Fibroblast of lung (primary cell): ENCODE measurements around the gene CLPTM1. TPM values are rescaled to one million over a fixed set of nuclear protein-coding genes. Genes with fewer than 3 reads are reported as not detected.
A peak's percentile ranks its signal among the peaks of the same experiment; 100 is the strongest.

Experiments
- DNase-seq, 2 donors: peaks; one replicate each; pipeline versions ENCODE4 v3.0.0 to v3.0.0-alpha.2; 2010; ENCODE audit warnings: low read depth in 2 of 2
- H2AFZ ChIP-seq: 2 replicates; pipeline ENCODE4 v1.5.1; 2012; ENCODE audit warnings: low read length, control low read depth, inconsistent platforms
- H3K27ac ChIP-seq: 2 replicates; pipeline ENCODE4 v1.5.1; 2011; ENCODE audit warnings: low read length, control low read depth; ENCODE audit not compliant: insufficient read depth
- H3K27me3 ChIP-seq: 2 replicates; pipeline ENCODE4 v1.5.1; 2011; ENCODE audit warnings: mild to moderate bottlenecking, low read length; ENCODE audit not compliant: control insufficient read depth, insufficient read depth
- H3K36me3 ChIP-seq: 2 replicates; pipeline ENCODE4 v1.5.1; 2011; ENCODE audit warnings: low read length; ENCODE audit not compliant: control insufficient read depth, insufficient read depth
- H3K4me1 ChIP-seq: 2 replicates; pipeline ENCODE4 v1.5.1; 2011; ENCODE audit warnings: low read length; ENCODE audit not compliant: control insufficient read depth, insufficient read depth; ENCODE audit errors: extremely low read depth
- H3K4me2 ChIP-seq: 2 replicates; pipeline ENCODE4 v1.5.1; 2011; ENCODE audit warnings: low read length, control low read depth; ENCODE audit not compliant: insufficient read depth; ENCODE audit errors: extremely low read depth
- H3K4me3 ChIP-seq, 4 experiments: fragments of 200-600 bp in 1 of 4; sonication (generic) in 1 of 4; replicated peaks in 1 of 4; 2 replicates each; pipeline ENCODE4 v1.5.1; 2011 to 2016; ENCODE audit warnings: low read length in 4 of 4, low read depth in 3 of 4, mild to moderate bottlenecking in 3 of 4, control low read depth in 2 of 4, inconsistent platforms in 1 of 4, mixed read lengths in 1 of 4; ENCODE audit not compliant: insufficient read depth in 1 of 4; ENCODE audit errors: control extremely low read depth in 1 of 4
- H3K79me2 ChIP-seq: 2 replicates; pipeline ENCODE4 v1.5.1; 2012; ENCODE audit warnings: mild to moderate bottlenecking, low read length, inconsistent platforms; ENCODE audit not compliant: control insufficient read depth, insufficient read depth
- H3K9ac ChIP-seq: 2 replicates; pipeline ENCODE4 v1.5.1; 2011; ENCODE audit warnings: mild to moderate bottlenecking, low read length, control low read depth; ENCODE audit not compliant: insufficient read depth
- H3K9me3 ChIP-seq: 2 replicates; pipeline ENCODE4 v1.5.1; 2012; ENCODE audit warnings: low read depth, low read length; ENCODE audit not compliant: control insufficient read depth, insufficient read depth
- H4K20me1 ChIP-seq: 2 replicates; pipeline ENCODE4 v1.5.1; 2011; ENCODE audit warnings: low read length; ENCODE audit not compliant: control insufficient read depth, insufficient read depth; ENCODE audit errors: extremely low read depth
- EZH2 ChIP-seq: IDR thresholded peaks from 2 replicates; pipeline ENCODE4 v1.5.1; 2012; ENCODE audit warnings: low read length, control low read depth, mild to moderate bottlenecking; ENCODE audit errors: missing control alignments
- polyA minus RNA-seq: library from RNA; depleted of rRNA, polyadenylated mRNA; stranded (reverse); fragments of >200 nt; gene quantifications from 2 replicates; pipeline ENCODE4 v1.2.3, GENCODE V29; 2011; ENCODE audit warnings: low replicate concordance
- polyA plus RNA-seq, 2 donors: library from polyadenylated mRNA; depleted of rRNA in 1 of 2; stranded (reverse) in 1 of 2; unstranded in 1 of 2; fragments of >200 nt; gene quantifications; 2 replicates each; pipeline ENCODE4 v1.2.1, GENCODE V29; 2011 to 2012; ENCODE audit warnings: missing spikeins in 1 of 2
- total RNA-seq: library from RNA; depleted of rRNA; stranded (reverse); fragments of >200 nt; gene quantifications from 2 replicates; pipeline ENCODE4 v1.2.1, GENCODE V29; 2014
- TF ChIP-seq, protein P1 (sequence below), 2 donors: IDR thresholded peaks in 1 of 2; conservative IDR thresholded peaks in 1 of 2; 1 replicate in 1 of 2; 2 replicates in 1 of 2; pipeline ENCODE4 v1.5.1; 2011 to 2012; ENCODE audit warnings: low read length in 2 of 2, control low read depth in 1 of 2, inconsistent platforms in 1 of 2, low read depth in 1 of 2, mild to moderate bottlenecking in 1 of 2

The CLPTM1 gene, protein sequence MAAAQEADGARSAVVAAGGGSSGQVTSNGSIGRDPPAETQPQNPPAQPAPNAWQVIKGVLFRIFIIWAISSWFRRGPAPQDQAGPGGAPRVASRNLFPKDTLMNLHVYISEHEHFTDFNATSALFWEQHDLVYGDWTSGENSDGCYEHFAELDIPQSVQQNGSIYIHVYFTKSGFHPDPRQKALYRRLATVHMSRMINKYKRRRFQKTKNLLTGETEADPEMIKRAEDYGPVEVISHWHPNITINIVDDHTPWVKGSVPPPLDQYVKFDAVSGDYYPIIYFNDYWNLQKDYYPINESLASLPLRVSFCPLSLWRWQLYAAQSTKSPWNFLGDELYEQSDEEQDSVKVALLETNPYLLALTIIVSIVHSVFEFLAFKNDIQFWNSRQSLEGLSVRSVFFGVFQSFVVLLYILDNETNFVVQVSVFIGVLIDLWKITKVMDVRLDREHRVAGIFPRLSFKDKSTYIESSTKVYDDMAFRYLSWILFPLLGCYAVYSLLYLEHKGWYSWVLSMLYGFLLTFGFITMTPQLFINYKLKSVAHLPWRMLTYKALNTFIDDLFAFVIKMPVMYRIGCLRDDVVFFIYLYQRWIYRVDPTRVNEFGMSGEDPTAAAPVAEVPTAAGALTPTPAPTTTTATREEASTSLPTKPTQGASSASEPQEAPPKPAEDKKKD
- 34.7 and 46.7 TPM in 2 replicates for total RNA-seq
- 54.4 and 86.0 TPM in 2 replicates for polyA plus RNA-seq
- 67.2 and 96.5 TPM in 2 replicates for polyA plus RNA-seq (2012)
- 249 and 294 TPM in 2 replicates for polyA minus RNA-seq

DNA sequence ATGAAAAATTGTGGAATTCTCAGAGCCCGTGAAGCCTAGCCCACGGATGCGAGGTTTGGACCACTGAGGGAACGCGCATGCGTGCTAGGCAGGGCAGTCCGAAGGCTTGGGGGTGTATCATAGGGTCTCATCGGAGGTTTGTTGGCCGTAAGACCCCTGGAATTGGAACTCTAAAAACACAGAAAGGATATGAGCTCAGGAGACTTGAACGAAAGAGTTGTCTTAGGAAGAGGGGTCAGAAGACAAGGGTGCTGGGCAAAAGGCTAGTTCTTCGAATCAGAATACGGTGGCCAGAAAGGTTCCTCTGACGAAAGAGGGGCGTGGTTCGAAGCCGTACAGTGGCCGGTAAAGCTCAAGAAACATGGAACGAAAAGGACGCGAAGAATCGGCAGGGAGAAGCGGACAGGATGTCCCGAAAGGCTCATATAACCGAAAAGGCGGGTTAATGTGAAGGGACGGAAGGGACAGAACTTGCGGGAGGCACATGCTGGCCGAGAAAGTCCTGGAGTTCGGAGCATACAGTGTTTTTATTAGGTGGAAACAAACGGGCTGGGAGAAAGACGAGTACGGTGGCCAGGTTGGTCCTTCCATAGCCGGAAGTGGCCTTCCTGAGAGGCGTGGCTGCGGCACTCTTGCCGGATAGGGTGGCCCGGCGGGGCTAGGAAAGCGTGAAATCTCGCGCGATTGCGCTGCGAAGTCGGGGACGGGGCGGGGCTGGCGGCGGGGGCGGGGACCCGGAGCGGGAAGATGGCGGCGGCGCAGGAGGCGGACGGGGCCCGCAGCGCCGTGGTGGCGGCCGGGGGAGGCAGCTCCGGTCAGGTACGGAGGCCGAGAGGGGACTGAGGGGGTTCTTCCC lies at the start of gene CLPTM1:
TSS of gene CLPTM1 (plus strand) at position 732 of the 856 bp plus-strand sequence. CDS start at position 748, 16 bp downstream.
- H3K36me3 ChIP-seq, result no peaks in the 10 kb centered on the region
- peak within 1 kb of the TSS; percentile 83 to 98 (median 96) for H3K4me3 ChIP-seq
- TF ChIP-seq, protein P1, sequence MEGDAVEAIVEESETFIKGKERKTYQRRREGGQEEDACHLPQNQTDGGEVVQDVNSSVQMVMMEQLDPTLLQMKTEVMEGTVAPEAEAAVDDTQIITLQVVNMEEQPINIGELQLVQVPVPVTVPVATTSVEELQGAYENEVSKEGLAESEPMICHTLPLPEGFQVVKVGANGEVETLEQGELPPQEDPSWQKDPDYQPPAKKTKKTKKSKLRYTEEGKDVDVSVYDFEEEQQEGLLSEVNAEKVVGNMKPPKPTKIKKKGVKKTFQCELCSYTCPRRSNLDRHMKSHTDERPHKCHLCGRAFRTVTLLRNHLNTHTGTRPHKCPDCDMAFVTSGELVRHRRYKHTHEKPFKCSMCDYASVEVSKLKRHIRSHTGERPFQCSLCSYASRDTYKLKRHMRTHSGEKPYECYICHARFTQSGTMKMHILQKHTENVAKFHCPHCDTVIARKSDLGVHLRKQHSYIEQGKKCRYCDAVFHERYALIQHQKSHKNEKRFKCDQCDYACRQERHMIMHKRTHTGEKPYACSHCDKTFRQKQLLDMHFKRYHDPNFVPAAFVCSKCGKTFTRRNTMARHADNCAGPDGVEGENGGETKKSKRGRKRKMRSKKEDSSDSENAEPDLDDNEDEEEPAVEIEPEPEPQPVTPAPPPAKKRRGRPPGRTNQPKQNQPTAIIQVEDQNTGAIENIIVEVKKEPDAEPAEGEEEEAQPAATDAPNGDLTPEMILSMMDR (conservative IDR thresholded peaks at IDR 0.05 in 1 of 2, IDR thresholded peaks at IDR 0.05 in 1 of 2; ENCODE audit: low read depth in 1 of 2, low read length in 2 of 2), result no peak
- no peak for TF ChIP-seq EZH2
- H3K9me3 ChIP-seq, result no peaks in the 10 kb centered on the region
- H4K20me1 ChIP-seq, result no peaks in the 10 kb centered on the region
- H3K27me3 ChIP-seq, result no peaks in the 10 kb centered on the region
- peaks cover 47% of the 10 kb centered on the region for H3K79me2 ChIP-seq
- peak within 1 kb of the TSS; percentile 98 for H3K4me2 ChIP-seq
- H3K9ac ChIP-seq, result peak within 1 kb of the TSS; percentile 92
- peak within 1 kb of the TSS; percentile 100 for H2AFZ ChIP-seq
- peak; percentile 96 to 98 for DNase-seq
- peaks cover 7% of the 10 kb centered on the region for H3K4me1 ChIP-seq
- H3K27ac ChIP-seq, result peak within 1 kb of the TSS; percentile 94

DNA sequence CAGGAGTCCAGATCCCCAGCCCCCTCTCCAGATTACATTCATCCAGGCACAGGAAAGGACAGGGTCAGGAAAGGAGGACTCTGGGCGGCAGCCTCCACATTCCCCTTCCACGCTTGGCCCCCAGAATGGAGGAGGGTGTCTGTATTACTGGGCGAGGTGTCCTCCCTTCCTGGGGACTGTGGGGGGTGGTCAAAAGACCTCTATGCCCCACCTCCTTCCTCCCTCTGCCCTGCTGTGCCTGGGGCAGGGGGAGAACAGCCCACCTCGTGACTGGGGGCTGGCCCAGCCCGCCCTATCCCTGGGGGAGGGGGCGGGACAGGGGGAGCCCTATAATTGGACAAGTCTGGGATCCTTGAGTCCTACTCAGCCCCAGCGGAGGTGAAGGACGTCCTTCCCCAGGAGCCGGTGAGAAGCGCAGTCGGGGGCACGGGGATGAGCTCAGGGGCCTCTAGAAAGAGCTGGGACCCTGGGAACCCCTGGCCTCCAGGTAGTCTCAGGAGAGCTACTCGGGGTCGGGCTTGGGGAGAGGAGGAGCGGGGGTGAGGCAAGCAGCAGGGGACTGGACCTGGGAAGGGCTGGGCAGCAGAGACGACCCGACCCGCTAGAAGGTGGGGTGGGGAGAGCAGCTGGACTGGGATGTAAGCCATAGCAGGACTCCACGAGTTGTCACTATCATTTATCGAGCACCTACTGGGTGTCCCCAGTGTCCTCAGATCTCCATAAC lies 49.6 kb upstream of the CLPTM1 start, which contains the start of gene APOE:
TSS of gene APOE (plus strand) at position 360 of the 724 bp plus-strand sequence. CDS start 829 bp downstream, outside the sequence.
- Histone ChIP-seq H3K4me2 (peak within 1 kb of the TSS; percentile 59), H2AFZ (peak within 1 kb of the TSS; percentile 39), H3K36me3 (peaks cover 4% of the 10 kb centered on the region), H3K9me3 (no peaks in the 10 kb centered on the region), H3K4me1 (no peaks in the 10 kb centered on the region), H4K20me1 (no peaks in the 10 kb centered on the region), H3K79me2 (no peaks in the 10 kb centered on the region), H3K27ac (no peak within 1 kb of the TSS), H3K4me3 (peak within 1 kb of the TSS in 2 of 4 experiments; percentile 53 to 85), H3K9ac (peak within 1 kb of the TSS; percentile 2), H3K27me3 (peaks cover 9% of the 10 kb centered on the region)
- peak; percentile 83 for TF ChIP-seq EZH2
- TF ChIP-seq, protein P1 (conservative IDR thresholded peaks at IDR 0.05 in 1 of 2, IDR thresholded peaks at IDR 0.05 in 1 of 2; ENCODE audit: low read depth in 1 of 2, low read length in 2 of 2), result no peak
- DNase-seq, result peak in 1 of 2 donors; percentile 47
